Activated CD8-positive, alpha-beta memory T cell treated with anti-CD3 and anti-CD28 coated beads for 1 hour (primary cell): Measurements from ENCODE around the gene STRIP1.

Source experiments
- DNase-seq, 2 donors: peaks; one replicate each; pipeline ENCODE4 v3.0.0-alpha.2; 2020; ENCODE audit warnings: low read depth in 1 of 2; ENCODE audit errors: extremely low read depth in 1 of 2

The STRIP1 gene

DNA sequence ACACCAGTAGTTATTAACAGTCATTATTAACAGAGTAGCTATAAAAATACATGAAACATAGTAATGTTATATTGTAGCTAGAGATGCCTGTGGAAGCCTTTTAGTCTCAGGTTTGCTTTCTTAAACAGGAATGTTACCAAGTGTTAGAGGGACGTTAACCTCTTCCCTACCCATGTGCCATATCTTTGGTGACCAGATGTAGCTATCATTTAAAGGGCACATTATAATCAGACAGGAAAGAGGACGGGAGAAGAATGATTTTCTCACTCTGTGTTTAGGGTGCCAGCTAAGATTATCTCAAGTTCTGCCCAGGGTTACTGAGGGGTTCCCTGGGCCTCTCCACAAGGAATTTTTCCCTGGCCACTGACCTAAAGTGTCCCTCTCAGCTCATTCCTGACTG is 57.0 kb downstream of the STRIP1 start:
- no peak for DNase-seq

GRCh38 chr1:110091791-110092190 is 57.4 kb downstream of the STRIP1 start:
- DNase-seq, result no peak

DNA sequence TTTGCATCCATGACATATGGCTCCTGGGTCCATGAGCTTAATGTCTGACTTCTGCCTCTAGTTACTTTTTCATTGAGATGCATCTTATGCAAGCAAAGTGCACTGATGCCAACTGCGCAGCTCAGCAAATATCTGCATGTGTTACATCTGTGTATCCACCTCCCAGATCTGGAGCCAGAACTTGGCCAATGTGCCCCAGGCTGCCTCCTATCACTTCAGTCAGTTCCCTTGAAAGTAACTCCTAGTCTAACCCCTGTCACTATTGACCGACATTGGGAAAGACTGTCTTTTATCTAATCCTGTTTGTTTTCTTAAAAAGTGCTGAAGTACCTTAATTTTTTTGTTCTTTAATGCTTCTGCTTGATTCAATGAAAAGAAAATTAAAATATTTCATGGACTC is 58.6 kb downstream of the STRIP1 start:
- DNase-seq, result no peak

DNA sequence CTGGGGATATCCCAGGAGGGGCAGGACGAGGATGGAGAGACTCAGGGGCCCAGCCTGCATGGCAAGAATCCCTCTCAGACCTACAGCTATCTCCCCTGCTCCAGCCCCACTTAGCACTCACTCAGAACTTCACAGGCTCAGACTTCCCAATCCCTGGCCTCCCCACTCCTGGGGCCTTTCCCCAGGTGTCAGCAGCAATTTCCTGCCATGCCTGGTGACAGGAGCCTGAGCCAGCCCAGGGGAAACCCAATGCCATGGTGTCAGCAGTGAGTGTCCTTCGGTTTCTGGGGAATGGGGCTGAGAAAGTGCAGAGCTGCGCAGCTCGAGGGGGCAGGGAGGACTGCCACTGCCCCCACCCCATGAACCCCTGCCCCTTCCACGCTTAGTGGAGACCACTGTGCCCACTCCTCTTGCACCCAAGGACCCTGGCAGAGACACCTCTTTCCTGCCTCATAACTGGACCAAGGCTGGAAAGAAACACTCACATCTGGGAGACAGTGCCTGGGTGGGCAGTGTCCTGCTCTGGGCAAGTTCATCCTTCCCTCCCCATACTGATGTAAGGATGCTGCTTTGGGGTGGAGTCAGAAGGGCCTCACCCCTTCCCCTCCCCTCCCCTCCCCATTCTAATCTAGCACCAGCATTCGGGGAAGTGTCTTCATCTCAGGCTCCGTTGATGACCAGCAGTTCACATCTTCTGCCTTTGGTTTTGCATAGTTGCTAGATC is 60.7 kb downstream of the STRIP1 start:
- DNase-seq, result no peak

GRCh38 chr1:110097507-110098221 is 63.2 kb downstream of the STRIP1 start:
- DNase-seq, result no peak

GRCh38 chr1:110098222-110099026 is 64.0 kb downstream of the STRIP1 start:
- DNase-seq, result no peak

DNA sequence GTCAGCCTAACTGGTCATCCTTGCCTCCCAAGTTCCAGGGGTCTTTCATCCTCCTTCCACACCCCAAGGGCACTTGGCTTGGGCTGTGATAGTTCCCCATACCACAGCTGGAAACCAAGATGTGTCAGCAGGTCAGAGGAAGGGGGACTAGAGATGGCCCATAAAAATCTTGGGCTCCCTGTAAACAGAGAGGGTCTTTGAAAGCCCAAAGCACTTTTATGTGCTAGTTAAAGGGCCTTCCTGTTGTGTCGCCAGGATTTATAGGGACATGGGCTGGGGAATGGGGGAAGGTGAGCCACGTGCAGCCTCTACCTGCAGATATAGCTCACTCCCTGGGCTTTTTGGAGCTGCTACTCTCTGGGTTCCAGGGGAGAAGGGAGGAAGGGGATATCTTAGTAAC is 65.9 kb downstream of the STRIP1 start:
- DNase-seq, result no peak

DNA sequence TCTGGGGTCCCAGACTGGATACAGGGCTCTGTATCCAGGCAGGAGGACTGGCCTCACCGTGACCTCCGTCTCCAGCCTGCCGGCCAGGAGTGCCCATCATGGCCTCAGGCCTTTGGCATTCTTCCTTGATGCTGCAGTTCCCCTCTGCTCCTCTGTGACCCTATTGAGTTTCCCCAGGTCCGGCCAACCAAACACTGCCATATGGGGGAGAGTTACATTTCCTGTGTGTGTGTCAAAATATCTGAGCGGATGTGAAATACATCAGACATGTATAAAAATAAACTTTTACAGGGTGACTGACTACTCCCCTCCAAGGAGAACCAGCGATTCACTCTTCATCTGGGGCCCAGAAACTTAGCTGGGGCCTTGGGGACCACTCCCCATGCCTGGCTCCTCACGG is 67.7 kb downstream of the STRIP1 start:
- no peak for DNase-seq
